NCI-H774 (cell line): ENCODE data around the gene GINS3.
"Not testable (repeated sequence)": the region's sequence is repeated elsewhere in the genome, so short reads cannot be mapped to it uniquely, and the experiment has no call there.

Experiments used
- DNase-seq: peaks from one replicate; lab custom pipeline; 2025; lab: John Stamatoyannopoulos, UW

The GINS3 gene

GRCh38 chr16:58389724-58390123, 2.5 kb upstream of the GINS3 start:
- DNase-seq = no peak

DNA sequence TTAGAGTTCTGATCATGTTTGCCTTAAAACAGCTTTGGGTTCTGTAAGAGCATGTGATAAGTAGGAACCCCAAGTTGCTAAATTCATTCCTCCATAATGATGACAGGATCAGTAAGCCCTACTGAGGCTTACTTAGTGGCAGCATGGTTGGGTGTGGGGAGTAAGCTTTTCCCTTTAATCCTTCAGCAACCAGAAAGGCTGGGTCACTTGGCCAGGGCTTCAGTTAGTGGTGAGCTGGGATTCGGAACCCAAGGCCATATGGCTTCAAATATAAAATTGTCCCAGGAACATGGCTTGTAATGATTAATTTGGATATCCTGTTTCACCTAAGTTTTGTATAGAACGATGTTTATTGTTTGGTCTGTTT, 850 bp downstream of the GINS3 start:
- DNase-seq = no peak

- not testable (repeated sequence) for DNase-seq
These were observed 4.6 kb downstream of the GINS3 start for GRCh38 chr16:58396897-58397296.

DNA sequence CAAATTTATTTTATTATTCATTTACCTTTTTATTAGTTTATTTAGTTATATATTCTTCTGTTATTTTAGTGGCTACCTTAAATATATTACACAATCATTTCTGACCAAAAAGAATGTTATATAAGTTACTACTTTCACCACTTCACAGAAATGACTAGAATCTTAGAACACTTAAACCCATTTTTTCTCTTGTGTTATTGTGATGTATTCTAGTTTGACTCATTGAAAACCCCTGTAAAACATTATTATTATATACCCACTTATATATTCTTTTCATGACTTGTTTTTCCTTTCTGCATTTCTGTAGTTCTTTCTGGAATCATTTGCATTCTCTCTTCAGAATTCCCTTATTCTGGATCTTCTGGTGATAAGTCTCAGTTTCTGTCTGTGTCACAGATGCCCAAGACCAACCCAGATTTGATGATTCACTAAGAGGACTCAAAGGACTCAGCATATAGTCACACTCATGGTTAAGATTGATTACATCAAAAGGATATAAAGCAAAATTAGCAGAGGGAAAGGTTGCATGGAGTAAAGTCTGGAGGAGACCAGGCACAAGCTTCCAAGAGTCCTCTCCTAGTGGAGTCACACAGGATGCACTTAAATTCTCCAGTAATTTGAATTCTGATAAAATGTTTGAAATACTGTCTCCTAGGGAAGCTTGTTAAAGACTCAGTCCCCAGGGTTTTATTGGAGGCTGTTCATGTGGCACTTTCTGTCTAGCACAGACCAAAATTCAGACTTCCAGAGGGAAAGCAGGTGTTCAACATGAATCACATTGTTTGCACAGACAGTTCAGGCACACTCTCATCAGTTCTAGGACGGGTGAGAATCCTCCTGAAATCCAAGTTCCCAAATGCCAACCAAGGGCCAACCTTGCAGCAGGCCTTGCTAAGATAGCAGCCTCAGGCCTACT, 7.7 kb downstream of the GINS3 start:
- no peak for DNase-seq

- DNase-seq = not testable (repeated sequence)
These were observed 9.0 kb downstream of the GINS3 start for GRCh38 chr16:58401305-58401704.

DNA sequence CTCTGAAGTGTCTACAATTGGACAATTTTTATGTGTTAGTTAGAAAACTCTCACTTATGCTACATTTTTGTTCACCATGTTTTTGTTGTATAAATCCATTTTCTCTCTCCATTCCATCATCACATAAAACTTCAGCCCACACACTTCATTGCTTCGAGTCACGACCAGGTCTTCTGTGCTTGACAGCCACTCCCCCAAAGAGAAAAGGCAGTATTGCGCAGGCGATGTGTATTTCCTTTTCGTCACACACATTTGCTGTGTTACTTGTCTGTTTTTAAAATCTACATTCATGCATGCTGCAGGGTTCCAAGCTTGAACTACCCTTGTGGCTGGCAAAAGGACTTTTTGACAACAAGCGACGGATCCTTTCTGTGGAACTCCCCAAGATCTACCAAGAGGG, 10.5 kb downstream of the GINS3 start:
- no peak for DNase-seq

- no peak for DNase-seq
These were observed 17.2 kb downstream of the GINS3 start for GRCh38 chr16:58409316-58409973.

DNA sequence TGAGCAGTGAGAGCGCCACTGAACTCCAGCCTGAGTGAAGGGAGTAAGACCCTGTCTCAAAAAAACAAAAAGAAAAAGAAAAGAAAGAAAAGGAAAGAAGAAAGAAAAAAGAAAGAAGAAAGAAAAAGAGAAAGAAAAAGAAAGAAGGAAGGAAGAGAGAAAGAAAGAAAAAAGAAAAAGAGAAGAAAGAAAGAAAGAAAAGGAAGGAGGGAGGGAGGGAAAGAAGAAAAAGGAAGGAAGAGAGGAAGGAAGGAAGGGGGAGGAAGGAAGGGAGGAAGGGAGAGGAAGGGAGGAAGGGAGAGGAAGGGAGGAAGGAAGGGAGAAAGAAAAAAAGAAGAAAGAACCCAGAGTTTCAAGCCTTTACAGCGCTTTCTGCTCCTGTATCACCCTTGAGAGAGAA, 19.1 kb downstream of the GINS3 start:
- DNase-seq = no peak

- no peak for DNase-seq
These were observed 19.7 kb downstream of the GINS3 start for GRCh38 chr16:58411736-58412614.

DNA sequence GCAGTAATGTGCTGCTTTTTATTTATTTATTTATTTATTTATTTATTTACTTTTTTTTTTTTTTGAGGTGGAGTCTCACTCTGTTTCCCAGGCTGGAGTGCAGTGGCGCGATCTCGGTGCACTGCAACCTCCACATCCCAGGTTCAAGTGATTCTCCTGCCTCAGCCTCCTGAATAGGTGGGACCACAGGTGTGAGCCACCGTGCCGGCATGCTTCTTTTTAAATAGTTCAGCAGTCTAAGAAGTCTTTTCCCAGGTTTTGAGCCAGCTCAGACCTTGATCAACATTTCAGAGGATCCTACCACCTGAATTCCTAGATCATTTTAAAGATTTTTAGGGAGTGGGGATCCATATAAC, 20.3 kb downstream of the GINS3 start:
- DNase-seq = not testable (repeated sequence)

GRCh38 chr16:58413359-58413758, 21.1 kb downstream of the GINS3 start:
- DNase-seq = no peak

DNA sequence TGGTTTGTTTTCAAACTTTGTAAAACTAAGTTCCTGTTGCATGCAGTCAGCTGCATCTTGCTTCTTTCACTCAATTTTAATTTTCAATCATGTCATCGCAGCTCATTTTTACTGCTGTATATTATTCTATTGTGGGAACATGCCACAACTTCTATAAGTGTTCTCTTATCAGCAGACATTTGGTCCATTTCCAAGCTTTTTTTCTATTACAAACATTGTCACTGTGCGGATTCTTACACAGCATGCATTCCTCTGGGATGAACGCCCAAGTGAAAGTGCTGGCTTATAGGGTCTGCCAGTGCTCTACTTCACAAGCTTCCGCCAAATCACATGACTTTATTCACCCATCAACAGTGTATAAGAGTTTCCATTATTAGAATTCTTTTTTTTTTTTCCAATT, 22.7 kb downstream of the GINS3 start:
- DNase-seq = no peak

DNA sequence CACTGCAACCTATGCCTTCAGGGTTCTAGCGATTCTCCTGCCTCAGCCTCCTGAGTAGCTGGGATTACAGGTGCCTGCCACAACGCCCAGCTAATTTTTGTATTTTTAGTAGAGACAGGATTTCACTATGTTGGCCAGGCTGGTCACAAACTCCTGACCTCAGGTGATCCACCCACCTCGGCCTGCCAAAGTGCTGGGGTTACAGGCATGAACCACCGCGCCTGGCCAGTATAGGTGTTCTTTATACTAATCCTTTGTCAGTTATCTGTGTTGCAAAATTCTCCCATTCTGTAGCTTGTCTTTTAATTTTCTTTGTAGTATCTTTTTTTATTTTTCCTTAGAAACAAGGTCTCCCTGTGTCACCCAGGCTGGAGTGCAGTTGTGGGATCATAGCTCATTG, 23.7 kb downstream of the GINS3 start:
- not testable (repeated sequence) for DNase-seq

DNA sequence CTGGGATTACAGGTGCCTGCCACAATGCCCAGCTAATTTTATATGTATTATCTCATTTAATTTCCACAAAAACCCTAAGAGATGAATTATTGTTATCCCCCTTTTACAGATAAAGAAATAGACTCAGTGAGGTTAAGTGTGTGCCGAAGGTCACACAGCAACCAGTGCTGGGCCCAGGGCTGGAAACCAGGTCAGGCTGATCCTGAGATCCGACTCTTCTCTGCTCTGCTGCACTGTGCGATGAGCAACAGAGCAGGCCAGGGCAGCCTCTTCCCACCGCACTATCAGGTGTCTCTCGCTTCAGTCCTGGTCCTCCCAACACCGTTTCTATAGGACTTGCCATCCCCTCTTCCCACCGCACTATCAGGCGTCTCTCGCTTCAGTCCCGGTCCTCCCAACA, 24.8 kb downstream of the GINS3 start:
- no peak for DNase-seq

DNA sequence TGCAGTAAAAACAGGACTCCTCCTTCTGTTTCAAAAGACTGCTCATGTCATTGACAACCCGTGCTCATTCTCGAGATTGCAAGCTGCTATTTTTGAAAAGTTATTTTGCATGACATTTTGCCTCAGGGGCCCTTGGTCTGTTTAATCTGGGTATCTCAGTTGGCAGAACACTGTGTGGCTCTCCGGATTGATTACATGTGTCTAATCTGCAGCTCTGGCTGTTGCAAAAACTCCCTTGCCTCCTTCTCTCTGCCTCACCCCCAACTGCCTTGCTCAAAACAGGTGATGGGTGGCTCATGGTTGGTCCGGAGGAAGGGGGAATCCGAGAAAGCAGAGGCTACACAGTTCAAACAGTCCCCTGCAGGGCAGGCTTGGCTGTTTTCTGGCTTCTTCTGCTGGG, 25.3 kb downstream of the GINS3 start:
- no peak for DNase-seq

DNA sequence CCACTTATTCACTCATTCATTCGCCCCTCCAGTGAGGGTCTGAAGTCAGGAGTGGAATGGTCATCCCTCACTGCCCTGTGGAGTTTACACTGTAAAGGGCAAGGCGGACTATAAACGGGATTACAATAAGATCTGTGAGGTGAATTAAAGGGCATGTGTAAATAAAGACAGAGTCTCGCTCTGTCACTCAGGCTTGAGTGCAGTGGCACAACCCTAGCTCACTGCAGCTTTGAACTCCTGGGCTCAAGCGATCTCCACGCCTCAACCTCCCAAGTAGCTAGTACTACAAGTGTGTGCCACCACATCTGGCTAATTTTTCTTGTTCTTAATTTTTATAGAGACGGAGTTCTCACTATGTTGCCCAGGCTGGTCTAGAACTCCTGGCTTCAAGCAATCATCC, 25.8 kb downstream of the GINS3 start:
- no peak for DNase-seq

DNA sequence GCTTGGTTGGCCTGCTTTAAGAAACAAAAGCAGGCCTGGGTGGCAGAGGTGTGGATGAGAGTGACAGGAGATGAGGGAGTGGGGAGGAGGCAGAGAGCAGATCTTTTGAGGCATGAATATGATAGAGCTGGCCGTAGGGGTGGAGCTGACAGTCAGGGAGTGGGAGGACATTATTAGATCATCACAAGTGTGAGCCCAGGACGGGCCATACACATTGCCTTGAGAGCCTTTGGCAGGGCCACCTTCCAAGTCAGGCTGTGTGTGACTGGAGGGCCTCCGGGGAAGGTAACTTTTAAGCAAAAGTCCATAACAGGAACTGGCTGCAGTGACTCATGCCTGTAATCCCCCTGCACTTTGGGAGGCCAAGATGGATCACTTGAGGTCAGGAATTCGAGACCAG, 26.3 kb downstream of the GINS3 start:
- DNase-seq = no peak

- DNase-seq = no peak
These were observed 27.1 kb downstream of the GINS3 start for GRCh38 chr16:58419241-58419990.

DNA sequence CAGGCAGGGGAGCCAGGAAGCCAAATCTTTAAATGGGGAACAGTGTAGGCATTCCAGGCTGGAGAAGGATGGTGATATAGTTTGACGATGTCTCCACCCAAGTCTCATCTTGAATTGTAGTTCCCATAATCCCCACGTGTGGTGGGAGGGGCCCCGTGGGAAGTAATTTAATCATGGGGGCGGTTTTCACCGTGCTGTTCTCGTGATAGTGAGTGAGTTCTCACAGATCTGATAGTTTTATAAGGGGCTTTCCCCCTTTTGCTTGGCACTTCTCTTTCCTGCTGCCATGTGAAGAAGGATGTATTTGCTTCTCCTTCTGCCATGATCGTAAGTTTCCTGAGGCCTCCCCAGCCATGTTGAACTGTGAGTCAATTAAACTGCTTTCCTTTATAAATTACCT, 28.8 kb downstream of the GINS3 start:
- no peak for DNase-seq

DNA sequence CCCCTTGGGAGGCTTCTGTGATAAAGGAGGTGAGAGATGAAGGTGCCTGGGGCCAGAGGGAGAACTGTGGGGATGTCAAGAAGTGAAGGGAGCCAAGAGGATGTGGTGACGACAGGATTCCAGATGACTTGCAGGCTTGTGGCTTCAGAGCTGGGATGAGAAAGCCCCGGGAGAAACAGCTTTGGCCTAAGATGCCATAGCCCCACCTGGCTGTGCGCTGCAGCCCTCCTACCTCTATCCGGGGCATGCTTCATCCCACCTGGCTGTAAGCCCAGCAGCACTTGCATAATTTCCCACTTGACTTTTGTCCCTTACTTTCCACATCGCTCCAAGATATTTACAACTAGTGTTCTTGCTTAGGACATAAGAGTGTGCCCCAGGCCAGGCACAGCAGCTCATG, 29.3 kb downstream of the GINS3 start:
- DNase-seq = no peak

GRCh38 chr16:58422809-58423208, 30.5 kb downstream of the GINS3 start:
- no peak for DNase-seq

DNA sequence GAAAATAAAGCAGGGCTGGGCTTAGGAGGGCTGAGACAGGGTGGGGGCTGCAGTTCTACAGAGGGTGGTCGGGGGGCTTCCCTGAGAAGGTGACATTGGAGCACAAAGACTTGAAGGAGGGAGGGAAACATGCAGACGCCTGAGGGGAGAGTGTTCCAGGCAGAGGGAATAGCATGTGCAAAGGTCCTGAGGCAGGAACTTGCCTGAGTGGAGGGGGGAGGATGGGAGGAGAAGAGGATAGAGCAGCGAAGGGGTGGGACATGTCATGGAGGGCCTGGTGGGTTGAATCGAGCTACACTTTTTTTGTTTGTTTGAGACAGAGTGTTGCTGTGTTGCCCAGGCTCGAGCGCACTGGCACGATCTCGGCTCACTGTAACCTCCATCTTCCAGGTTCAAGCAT, 33.0 kb downstream of the GINS3 start:
- no peak for DNase-seq
